Measurements from ENCODE around the gene ARID1B. TPM values are rescaled to one million over a fixed set of nuclear protein-coding genes. Genes with fewer than 3 reads are reported as not detected.
A peak's percentile ranks its signal among the peaks of the same experiment; 100 is the strongest.

Gene ARID1B
- total and polyA plus RNA-seq, 2 of the 4 experiments (the other 2 are of a cell fraction) = 14.5 to 20.1 TPM

DNA sequence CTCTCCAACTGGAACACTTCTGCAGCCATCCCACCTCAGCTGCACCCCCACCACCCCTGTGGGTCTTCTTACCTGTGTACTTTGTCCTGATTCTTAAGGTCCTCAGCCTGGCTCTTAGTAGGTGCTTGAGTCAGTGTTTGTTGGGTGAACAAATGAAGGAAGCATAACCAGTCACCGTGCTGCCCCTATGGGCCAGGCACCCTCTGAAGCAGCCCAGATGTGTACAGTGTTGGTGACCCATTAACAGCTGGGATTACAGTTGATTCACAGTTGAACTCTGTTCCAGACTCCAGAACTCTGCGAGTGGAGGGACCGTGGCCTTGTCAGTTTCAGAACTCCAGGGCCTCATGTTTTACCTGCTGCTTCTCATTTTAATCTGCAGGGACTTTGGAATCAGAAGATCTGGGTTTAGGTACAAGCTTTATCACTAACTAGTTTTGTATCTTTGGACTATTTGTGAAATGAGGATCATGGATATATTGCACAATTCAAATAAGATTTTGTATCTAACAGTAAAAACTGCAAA lies 342.4 kb downstream of the ARID1B start:
- no peak for ATAC-seq (ENCODE audit: low read depth)
- in situ Hi-C loops (cut with MboI; ENCODE audit: low sequenced_read_pairs) = no loop called here
- POLR2A ChIA-PET (ENCODE audit: unreplicated experiment) = no interaction called here

More for the DNA sequence above, 342.4 kb downstream of the ARID1B start:
- H4K8ac ChIP-seq (ENCODE audit: low read depth in 2 of 2, low read length in 2 of 2) = no peak overlapping the region
- no peaks in the 10 kb centered on the region for H4K20me1 ChIP-seq (ENCODE audit: insufficient read depth, low read length)
- no peak overlapping the region for H2BK5ac ChIP-seq (ENCODE audit: low read depth, low read length, poor library complexity, severe bottlenecking)
- no peak overlapping the region for H3K18ac ChIP-seq (ENCODE audit: low read depth, low read length)
- no peak overlapping the region for H3K27ac ChIP-seq (ENCODE audit: insufficient read depth, low read length)
- no peaks in the 10 kb centered on the region for H3K9me3 ChIP-seq (ENCODE audit: control insufficient read depth, insufficient read depth, low read length)
- no peak for DNase-seq
- CTCF ChIA-PET = no interaction called here
- no peak overlapping the region for H3K9ac ChIP-seq (ENCODE audit: low read depth, low read length)
- no peaks in the 10 kb centered on the region for H3K27me3 ChIP-seq (ENCODE audit: control insufficient read depth, insufficient read depth, low read length)
- WGBS, 2 experiments (ENCODE audit: extremely low coverage in 2 of 2, insufficient read length in 1 of 2) = 86% methylated on average over 1 of the region's 3 CpGs; no CpG with 5 or more reads in 1 of the 2 experiments
- no peak overlapping the region for H2AK9ac ChIP-seq (replicated peaks; ENCODE audit: low read depth, low read length, poor library complexity)
- intact Hi-C loops (cut with micrococcal nuclease) = no loop called here
- 0 out of 2 replicates have a peak, but pooled peaks cover 8% of the 10 kb centered on the region for H3K9me1 ChIP-seq (ENCODE audit: insufficient read depth, low read length)
- H2AFZ ChIP-seq (replicated peaks; ENCODE audit: low read length, poor library complexity) = no peak overlapping the region
- H3K4me1 ChIP-seq (ENCODE audit: control insufficient read depth, insufficient read depth, low read length) = peaks cover 3% of the 10 kb centered on the region; the same call in 1 of the 2 replicates
- no peak overlapping the region for H3K4me3 ChIP-seq (ENCODE audit: insufficient read depth, low read depth, low read length)
- H3K14ac ChIP-seq (replicated peaks; ENCODE audit: low read depth, low read length) = no peak overlapping the region
- no peak overlapping the region for H2BK20ac ChIP-seq (ENCODE audit: low read depth, low read length)
- no peak overlapping the region for H2BK120ac ChIP-seq (ENCODE audit: low read depth, low read length)
- H3K36me3 ChIP-seq (ENCODE audit: control insufficient read depth, insufficient read depth, low read length) = peaks cover 5% of the 10 kb centered on the region
- TF ChIP-seq CEBPB (IDR thresholded peaks at IDR 0.05; ENCODE audit: low read depth, low read length) (peak; percentile 31; the same call in 1 of the 2 replicates), MAZ (IDR thresholded peaks at IDR 0.05; ENCODE audit: borderline replicate concordance, low read depth, low read length) (no peak), RFX5 (IDR thresholded peaks at IDR 0.05; ENCODE audit: low read depth, low read length) (no peak)
- no peak overlapping the region for H3K4me2 ChIP-seq (ENCODE audit: low read depth, low read length)
- no peak overlapping the region for H2BK15ac ChIP-seq (ENCODE audit: low read depth, low read length)
- no peak overlapping the region for H3K56ac ChIP-seq (ENCODE audit: extremely low read depth, insufficient read depth, low read length)
- H3K23ac ChIP-seq (ENCODE audit: low read depth, low read length) = no peak overlapping the region
- peaks cover 14 to 24% of the 10 kb centered on the region in 2 experiments for H3K79me1 ChIP-seq (ENCODE audit: low read depth in 1 of 2, low read length in 2 of 2)
- H4K91ac ChIP-seq (ENCODE audit: insufficient read depth, low read depth, low read length) = no peak overlapping the region
- no peak overlapping the region for H3K4ac ChIP-seq (ENCODE audit: low read depth, low read length)
- H2AK5ac ChIP-seq (ENCODE audit: low read depth, low read length) = no peak overlapping the region
- H4K5ac ChIP-seq (ENCODE audit: low read depth, low read length) = no peak overlapping the region
- no TSS peak for BruUV-seq (replicated peaks)
- dilution Hi-C loops (cut with HindIII; ENCODE audit: low sequenced_read_pairs, unreplicated experiment) = no loop called here

All from IMR-90 (cell line).